Urinary bladder (tissue), 4 donors: Measurements from ENCODE around the gene AKR1C1. TPM values are rescaled to one million over a fixed set of nuclear protein-coding genes. Genes with fewer than 3 reads are reported as not detected.
"Not testable (repeated sequence)": the region's sequence is repeated elsewhere in the genome, so short reads cannot be mapped to it uniquely, and the experiment has no call there.

Experiments used
- DNase-seq: peaks from one replicate; pipeline ENCODE4 v3.0.0-alpha.2; 2015; ENCODE audit errors: extremely low spot score
- H3K27ac ChIP-seq: one replicate; pipeline ENCODE4 v1.5.1; 2013; ENCODE audit warnings: low read depth, mild to moderate bottlenecking, moderate library complexity
- H3K36me3 ChIP-seq: one replicate; pipeline ENCODE4 v1.6.1; 2013; ENCODE audit warnings: mild to moderate bottlenecking, moderate library complexity; ENCODE audit not compliant: insufficient read depth
- H3K4me1 ChIP-seq: one replicate; pipeline ENCODE4 v1.6.1; 2013; ENCODE audit warnings: mild to moderate bottlenecking, moderate library complexity; ENCODE audit not compliant: insufficient read depth
- H3K4me3 ChIP-seq: one replicate; pipeline ENCODE4 v1.5.1; 2013; ENCODE audit warnings: low read depth, low read length
- WGBS: extraction: QIAGEN DNeasy Blood & Tissue Kit; methylation state at CpG from one replicate; pipeline ENCODE4 v1.1.7; 2013; 5-methylcytosine and 5-hydroxymethylcytosine counted together
- polyA plus RNA-seq: library from polyadenylated mRNA; stranded (reverse); fragments of 200-250 nt; gene quantifications from one replicate; pipeline ENCODE4 v1.2.3, GENCODE V29; 2013
- small RNA-seq: library from RNA; depleted of rRNA; stranded (forward); fragments of <200 nt; gene quantifications from one replicate; pipeline ENCODE3, GENCODE V24; 2014
- total RNA-seq: library from RNA; depleted of rRNA; stranded (reverse); fragments of >200 nt; gene quantifications from one replicate; pipeline ENCODE4 v1.2.3, GENCODE V29; 2014
- donor health status: healthy with polysubstance abuse.
- donor health status: healthy.

AKR1C1 gene
- total and polyA plus RNA-seq, 2 donors, result 27.8 to 124 TPM

GRCh38 chr10:5025461-5025881 lies 62.3 kb downstream of the AKR1C1 start:
- H3K36me3 ChIP-seq, DNase-seq, H3K4me3 ChIP-seq: not testable (repeated sequence)

GRCh38 chr10:5030989-5031388 lies 67.8 kb downstream of the AKR1C1 start:
- no peak for DNase-seq
- Histone ChIP-seq H3K4me3 (no peak overlapping the region), H3K4me1 (no peaks in the 10 kb centered on the region), H3K36me3 (no peaks in the 10 kb centered on the region), H3K27ac (no peak overlapping the region)
- WGBS, result 95% methylated on average over 1 of the region's 1 CpG

More at GRCh38 chr10:5025461-5025881, 62.3 kb downstream of the AKR1C1 start:
- not testable (repeated sequence) for H3K4me1 ChIP-seq, H3K27ac ChIP-seq

- not testable (repeated sequence) for H3K4me1 ChIP-seq, H3K27ac ChIP-seq, H3K36me3 ChIP-seq, DNase-seq, H3K4me3 ChIP-seq
- WGBS, result 87% methylated on average over 4 of the region's 4 CpGs
These were observed 68.4 kb downstream of the AKR1C1 start for GRCh38 chr10:5031588-5031987.

GRCh38 chr10:5032444-5032843 lies 69.2 kb downstream of the AKR1C1 start:
- H3K4me3 ChIP-seq, DNase-seq, H3K4me1 ChIP-seq, H3K36me3 ChIP-seq, H3K27ac ChIP-seq: not testable (repeated sequence)
- WGBS, result 94% methylated on average over 22 of the region's 22 CpGs

Small RNA genes within 50 kb of the gene (small RNA-seq; reads per million reads assigned to genes)
- gene RF00096, result not detected

Other genes with a start within 250 kb of the AKR1C1 start
- gene AKR1E2, start 137.2 kb upstream of the AKR1C1 start, total RNA-seq, result 23.0 TPM
- 3.9 TPM for gene AKR1E2, start 137.2 kb upstream of the AKR1C1 start, polyA plus RNA-seq
- gene AKR1C2, start 40.4 kb downstream of the AKR1C1 start, total RNA-seq, result 19.7 TPM
- gene AKR1C2, start 40.4 kb downstream of the AKR1C1 start, polyA plus RNA-seq, result 153 TPM
- 13.4 TPM for gene AKR1C3, start 131.0 kb downstream of the AKR1C1 start, total RNA-seq
- gene AKR1C3, start 131.0 kb downstream of the AKR1C1 start, polyA plus RNA-seq, result 74.4 TPM
- not detected for gene AKR1C8, start 221.7 kb downstream of the AKR1C1 start, total RNA-seq
- not detected for gene AKR1C8, start 221.7 kb downstream of the AKR1C1 start, polyA plus RNA-seq
- not detected for gene AKR1C4, start 233.4 kb downstream of the AKR1C1 start, total RNA-seq
- 0.09 TPM for gene AKR1C4, start 233.4 kb downstream of the AKR1C1 start, polyA plus RNA-seq